NK-92 (cell line): ENCODE measurements around the gene CDK10.

ENCODE experiments used
- DNase-seq: peaks from one replicate; lab custom pipeline; 2025; ENCODE audit not compliant: unreplicated experiment; lab: John Stamatoyannopoulos, UW

CDK10 gene

DNA sequence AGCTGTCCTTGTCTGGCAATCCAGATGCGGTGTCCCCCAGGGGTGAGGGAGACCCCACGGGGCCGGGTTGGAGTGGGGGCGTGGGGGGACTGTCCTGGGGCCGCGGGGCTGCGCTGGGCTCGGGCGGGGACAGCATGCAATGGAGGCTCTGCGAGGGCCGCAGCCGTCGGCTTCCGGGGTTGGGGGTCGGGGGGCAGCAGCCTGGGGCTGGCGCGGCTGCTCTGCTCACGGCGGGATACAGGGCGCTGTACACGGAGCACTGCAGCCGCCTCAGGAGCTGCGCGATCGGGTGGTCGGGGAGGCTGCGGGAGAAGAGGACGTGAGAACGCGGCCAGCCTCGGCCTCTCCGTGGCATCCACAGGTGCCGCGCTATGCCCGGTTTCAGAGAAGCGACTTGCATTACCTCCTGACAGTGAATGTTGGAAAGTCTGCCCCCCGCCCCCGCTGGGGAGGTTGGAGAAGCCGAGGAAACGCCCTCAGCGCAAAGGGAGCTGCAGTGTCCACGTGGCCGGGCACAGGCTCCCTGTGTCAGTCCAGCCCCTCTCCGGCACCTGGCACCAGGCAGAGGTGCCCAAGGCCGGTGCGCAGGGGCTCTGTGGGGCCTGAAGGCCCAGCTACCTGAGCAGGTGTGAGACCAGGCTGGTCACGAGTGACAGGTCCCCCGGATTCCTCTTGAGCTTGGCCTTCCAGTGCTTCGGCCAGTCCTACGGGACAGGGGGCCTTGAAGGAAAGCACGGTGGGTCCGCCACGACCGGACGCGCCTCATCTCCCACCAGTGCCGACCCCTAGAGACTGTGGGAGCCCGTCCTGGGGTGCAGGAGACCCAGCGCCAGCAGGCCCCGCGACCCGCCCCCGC, 24.4 kb downstream of the CDK10 start:
- no peak for DNase-seq

DNA sequence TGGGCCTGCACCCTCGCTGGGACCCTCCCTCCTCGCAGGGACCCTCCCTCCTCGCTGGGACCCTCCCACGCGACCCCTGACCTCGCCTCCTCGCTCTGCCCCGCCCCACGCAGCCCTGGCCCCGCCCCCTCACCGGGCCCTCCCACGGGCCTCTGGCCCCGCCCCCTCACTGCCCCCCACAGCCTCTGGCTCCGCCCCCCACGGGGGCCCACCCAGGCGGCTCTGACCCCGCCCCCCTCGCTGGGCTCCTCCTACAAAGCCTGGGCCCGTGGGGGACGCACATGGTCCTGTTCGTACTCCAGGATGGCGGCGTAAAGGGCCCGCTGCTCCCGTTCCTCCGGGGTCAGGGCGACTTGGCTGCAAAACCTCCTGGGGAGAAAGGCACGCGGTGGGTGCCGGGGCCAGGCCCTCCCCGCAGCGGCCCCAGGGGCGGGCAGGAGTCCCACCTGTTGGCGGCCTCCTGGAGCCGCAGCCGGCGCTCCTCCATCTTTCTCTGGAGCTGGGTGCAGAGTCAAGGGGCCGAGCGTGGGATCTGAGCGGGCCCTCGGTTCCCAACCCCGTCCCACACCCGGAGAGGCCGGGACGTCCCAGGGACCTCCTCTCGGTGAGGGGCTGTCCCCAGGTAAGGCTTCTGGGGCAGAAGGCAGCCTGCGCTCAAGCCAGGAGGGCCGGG, 25.2 kb downstream of the CDK10 start:
- DNase-seq = no peak

GRCh38 chr16:89712274-89712781, 25.8 kb downstream of the CDK10 start:
- DNase-seq = no peak

- DNase-seq = no peak
Measured at GRCh38 chr16:89716493-89716892, 30.0 kb downstream of the CDK10 start.

- DNase-seq = no peak
Measured at GRCh38 chr16:89716916-89717687, 30.6 kb downstream of the CDK10 start.

DNA sequence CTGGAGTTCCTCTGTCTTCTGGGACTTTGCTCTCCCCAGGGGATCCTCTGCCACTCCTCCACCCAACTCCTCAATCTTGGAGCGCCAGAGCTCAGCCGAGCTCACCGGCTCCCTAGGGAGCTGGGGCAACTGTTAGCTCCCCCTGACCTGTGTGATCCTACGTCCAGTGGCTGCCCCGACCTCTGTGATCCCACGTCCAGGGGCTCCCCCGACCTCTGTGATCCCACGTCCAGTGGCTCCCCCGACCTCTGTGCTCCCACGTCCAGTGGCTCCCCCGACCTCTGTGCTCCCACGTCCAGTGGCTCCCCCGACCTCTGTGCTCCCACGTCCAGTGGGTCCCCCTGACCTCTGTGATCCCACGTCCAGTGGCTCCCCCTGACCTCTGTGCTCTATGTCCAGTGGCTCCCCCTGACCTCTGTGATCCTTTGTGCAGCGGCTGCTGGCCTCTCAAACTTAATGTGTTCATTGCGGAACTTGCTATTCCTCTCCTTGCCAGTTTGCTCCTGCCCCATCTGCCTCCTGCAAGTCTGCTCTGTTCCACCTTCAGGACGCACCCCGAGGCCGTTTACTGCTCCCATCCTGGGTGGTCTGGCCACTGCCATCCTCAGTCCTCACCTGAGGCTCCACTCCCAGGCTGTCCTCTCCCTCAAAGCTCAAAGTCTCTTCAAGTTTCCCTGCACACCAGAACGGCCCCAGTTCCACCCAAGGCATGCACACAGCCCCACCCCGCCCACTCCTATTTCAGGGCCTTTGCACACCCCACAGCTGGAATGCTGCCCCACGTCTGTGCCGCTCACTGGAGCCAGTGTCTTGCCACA, 31.4 kb downstream of the CDK10 start:
- DNase-seq = no peak

GRCh38 chr16:89720551-89720812, 34.0 kb downstream of the CDK10 start:
- DNase-seq = no peak

DNA sequence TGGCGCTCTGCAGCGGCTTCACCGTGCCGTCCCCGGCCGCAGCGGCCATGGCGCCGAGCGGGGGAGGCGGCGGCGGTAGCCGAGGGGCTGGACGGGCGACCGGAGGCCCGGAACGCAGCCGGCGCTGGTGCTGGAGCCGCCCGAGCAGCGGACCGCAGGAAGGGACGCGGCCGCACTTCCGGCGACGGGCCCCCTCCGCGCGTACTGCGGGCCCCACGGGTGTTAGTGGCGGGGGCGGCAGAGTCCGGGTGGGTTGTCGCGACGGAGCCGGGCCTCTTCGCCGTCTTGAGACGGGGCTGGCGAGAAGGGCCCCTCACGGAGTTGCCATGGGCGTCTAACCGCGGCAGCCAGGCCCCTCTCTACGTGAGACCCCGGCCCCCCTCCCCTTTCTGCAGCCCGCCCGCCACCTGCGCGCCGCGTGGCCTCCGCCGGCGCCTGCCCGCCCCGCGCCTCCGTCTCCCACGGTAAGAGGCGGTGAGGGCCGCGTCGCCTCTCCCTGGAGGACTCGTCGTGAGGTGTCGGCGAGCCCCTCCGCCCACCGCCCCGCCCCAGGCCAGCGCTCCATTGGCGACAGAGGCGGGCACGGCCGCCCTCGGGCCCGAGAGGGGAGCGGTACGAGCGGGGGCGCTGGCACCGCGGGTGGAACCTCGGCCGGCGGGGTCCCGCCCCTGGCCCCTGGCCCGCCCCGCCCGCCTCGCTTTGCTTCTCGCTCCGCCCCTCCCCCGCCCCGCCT, 34.5 kb downstream of the CDK10 start, which contains the start of the genes VPS9D1 and ZNF276:
VPS9D1 (minus strand) TSS at position 86 of the 733 bp plus-strand sequence; CDS start at position 49, 37 bp downstream.
ZNF276 (plus strand) TSS at position 725 of the 733 bp plus-strand sequence. CDS start 104 bp downstream, outside the sequence.
- DNase-seq = no peak

GRCh38 chr16:89721546-89722391, 35.3 kb downstream of the CDK10 start:
- DNase-seq = peak; percentile 40

- DNase-seq = no peak
Measured at GRCh38 chr16:89722392-89723278, 36.1 kb downstream of the CDK10 start.

GRCh38 chr16:89723279-89724250, 37.1 kb downstream of the CDK10 start:
- peak; percentile 25 for DNase-seq

DNA sequence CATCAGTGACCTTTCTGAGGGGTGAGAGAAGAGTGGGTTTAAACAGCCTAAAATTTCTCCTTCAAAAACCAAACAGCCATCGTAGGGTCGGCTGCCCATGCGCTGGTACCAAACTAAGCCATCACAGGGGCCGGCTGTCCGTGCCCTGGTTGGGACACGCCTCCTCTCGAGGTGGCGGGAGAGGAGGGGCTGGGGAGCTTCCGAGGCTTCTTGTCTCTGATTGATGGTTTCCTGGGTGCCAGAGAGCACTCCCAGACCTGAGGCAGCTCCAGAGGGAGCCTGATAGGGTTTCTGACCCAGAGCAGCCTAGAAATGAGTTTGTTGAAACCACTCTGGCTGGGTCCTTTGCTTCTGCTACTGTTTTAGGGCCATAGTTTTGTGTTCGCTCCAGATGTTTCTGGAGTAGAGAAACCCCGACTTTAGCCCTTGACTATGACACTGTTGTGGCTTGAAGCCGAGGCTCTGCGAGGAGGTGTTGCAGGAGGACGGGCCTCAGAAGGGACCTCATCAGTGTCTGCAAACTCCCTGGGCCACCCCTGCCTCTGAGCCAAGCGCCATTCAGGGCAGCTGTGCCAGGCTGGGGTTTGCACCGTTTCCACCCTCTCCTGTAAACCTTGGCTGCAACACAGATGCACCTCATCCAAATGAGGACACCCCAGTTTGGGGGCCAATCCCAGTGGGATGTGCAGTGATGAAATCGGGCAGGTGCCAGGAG, 41.1 kb downstream of the CDK10 start:
- DNase-seq = no peak

DNA sequence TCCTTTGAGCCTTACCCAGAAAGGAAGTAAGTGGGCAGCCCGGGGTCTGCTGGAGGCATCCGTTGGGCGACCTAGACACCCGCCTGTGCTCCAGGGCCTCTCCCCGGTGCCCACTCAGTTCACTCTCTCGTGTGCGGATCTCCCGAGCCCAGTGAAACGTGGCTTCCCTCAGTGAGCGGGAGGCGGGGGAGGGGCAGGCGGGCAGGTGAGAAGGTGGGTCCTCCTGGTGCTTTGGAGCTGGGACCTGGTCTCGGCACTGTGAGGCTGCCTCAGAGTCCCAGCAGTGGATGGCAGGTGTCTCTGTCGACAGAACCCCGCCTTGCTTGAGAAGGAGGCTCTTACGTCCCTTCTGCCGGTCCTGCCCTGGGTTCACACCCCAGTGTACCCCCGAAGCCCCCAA, 42.8 kb downstream of the CDK10 start:
- no peak for DNase-seq

DNA sequence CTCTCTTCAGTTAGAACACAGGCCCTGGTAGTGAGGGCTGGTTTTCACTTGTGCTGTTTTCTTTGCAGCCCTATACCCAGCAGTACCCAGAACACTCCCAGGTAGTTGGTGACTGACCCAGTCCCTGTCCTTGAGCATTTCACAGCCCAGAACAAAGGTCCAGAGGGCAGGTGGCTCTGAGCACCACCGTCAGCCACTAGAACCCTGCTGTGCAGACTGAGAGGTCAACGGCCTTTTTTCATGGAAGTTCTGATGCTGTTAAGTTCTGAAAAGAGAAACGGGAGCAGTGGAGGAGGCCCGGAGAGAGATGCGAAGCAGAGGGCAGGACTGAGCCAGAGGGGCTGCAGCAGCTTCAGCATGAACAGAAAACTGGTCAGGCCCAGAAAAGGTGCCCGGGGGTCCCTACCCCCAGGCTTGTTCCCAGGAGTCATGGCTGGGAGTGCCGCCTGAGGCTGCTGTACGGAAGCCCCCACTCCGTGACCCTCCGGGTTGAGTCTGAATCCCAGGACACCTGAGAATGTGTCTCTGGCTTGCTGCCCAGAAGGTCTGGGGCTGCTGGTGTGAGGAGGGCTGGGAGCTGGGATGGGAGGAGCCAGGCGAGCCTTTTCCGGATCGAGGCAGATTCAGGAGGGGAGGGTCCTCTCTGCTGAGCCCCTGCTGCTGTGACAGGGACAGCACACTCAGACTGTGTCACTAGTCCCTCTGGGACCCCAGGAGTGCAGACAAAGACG, 43.5 kb downstream of the CDK10 start:
- DNase-seq = no peak

GRCh38 chr16:89730610-89731234, 44.2 kb downstream of the CDK10 start:
- no peak for DNase-seq
